GM11168 (cell line): ENCODE measurements around the gene SUGCT.

ENCODE experiments used
- in situ Hi-C: fragments of 300-500 bp; cut with MboI; formaldehyde crosslinking; loops from one replicate; pipeline ENCODE4 v1.12.0; 2022; ENCODE audit warnings: low sequenced_read_pairs; ENCODE audit not compliant: unreplicated experiment

The SUGCT gene

DNA sequence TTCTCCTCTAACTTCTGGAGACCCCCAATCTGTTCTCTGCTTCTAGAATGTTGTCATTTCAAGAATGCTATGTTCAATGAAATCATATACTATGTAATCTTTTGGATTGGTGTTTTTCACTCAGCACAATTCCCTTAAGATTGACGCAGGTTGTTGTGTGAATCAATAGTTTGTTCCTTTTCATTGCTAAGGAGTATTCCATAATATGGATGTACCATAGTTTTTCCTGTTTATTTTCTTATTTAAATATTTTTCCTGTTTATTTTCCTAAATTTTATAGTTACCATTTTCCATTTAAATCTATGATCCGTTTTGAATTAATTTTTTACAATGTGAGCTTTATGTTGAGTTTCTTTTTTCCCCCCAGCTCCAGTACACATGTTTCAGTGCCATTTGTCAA, 604.5 kb downstream of the SUGCT start:
- in situ Hi-C loops, result no loop called here

GRCh38 chr7:40742270-40742669, 607.5 kb downstream of the SUGCT start:
- in situ Hi-C loops, result no loop called here

DNA sequence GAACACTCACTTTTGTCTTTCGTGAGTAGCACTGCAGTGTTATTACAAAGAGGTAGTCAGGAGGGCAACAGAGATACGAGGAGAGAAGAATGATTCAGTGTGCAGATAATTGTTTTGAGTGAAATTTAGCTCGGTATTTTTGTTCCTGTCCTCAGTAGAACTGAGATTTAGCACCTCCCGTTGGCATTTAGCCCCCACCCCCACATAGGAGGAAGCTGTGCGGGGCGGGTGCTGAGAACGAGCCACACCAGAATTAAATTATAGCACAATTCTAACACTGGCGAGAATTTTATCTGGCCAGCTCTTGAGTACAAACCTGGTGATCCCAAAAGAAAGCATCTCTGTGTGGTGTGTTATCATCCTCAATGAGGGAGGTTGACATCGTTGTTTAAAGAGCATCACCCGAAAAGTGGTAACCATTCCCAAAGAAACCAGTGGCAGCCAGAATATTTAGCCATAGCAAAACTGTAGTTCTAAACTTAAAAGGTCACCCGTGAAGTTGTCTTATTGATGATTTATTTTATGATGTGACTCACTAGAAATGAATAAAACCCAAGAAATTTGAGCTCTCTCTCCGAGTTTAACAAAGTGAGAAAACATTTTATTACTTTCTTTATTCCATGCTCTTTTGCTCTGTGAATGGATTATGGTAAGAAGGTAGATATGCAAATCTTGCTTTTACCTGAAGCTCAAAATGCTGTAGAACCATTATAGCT, 612.2 kb downstream of the SUGCT start:
- in situ Hi-C loops, result no loop called here

GRCh38 chr7:40747856-40748255, 613.1 kb downstream of the SUGCT start:
- in situ Hi-C loops, result no loop called here

DNA sequence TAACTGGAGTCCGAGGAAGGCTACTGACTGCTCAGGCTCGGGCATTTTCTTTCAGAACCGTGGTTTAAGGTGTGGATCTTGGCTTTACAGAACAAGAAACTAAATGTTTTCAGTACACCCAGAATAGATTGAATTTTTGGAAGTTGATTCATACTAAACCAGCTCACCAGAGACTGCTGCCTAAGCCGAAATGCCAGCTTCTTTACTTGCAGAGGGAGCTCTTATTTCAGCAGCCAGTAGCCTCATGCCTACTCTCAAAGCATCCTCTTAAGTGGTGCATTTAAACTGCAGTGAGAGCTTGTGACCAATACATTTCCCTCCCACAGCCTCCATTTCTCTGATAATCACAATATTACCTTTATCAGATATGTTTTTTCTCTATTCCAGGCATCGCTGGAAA, 615.1 kb downstream of the SUGCT start:
- in situ Hi-C loops, result no loop called here

DNA sequence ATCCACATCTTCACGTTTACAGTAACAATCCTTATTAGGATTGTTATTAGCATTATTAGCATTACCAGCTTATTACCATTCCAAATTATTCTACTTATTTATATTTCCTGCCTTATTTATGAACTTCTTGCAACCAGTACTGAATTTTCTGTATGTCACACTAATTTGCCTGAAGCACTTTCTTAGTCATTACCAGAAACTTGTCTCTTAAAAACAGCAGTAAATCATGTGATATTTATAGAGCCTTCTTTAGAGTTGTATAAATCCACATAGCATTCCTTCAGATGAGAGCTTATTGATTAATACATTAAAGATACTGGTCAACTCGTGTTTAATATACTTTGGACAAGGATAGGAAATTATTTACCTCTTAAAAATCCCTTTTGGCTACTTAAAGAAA, 618.6 kb downstream of the SUGCT start:
- in situ Hi-C loops, result no loop called here

GRCh38 chr7:40755438-40755837, 620.6 kb downstream of the SUGCT start:
- in situ Hi-C loops, result no loop called here

GRCh38 chr7:40757109-40757508, 622.3 kb downstream of the SUGCT start:
- in situ Hi-C loops, result no loop called here

DNA sequence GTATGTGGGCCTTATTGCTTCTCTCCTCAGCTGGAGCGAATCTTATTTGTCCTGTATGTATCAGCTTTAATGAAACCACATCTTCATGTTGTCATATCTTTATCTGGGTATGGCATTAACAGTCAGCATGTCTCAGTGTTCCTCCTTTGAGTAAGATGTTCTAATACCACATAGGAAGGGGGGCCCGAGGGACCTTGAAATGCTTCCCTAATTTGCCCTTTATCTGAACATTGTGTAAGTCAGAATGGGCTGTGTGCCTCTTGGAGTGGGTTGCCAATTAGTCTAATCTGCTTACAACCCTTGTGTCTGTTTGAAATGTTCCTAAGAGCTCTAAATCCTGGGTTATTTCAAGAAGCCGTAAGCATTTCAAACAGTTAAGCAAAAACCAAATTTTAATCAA, 623.8 kb downstream of the SUGCT start:
- in situ Hi-C loops, result no loop called here

- in situ Hi-C loops, result no loop called here
Measured at GRCh38 chr7:40760293-40760964, 625.6 kb downstream of the SUGCT start.

- in situ Hi-C loops, result no loop called here
Measured at GRCh38 chr7:40760987-40761386, 626.2 kb downstream of the SUGCT start.

DNA sequence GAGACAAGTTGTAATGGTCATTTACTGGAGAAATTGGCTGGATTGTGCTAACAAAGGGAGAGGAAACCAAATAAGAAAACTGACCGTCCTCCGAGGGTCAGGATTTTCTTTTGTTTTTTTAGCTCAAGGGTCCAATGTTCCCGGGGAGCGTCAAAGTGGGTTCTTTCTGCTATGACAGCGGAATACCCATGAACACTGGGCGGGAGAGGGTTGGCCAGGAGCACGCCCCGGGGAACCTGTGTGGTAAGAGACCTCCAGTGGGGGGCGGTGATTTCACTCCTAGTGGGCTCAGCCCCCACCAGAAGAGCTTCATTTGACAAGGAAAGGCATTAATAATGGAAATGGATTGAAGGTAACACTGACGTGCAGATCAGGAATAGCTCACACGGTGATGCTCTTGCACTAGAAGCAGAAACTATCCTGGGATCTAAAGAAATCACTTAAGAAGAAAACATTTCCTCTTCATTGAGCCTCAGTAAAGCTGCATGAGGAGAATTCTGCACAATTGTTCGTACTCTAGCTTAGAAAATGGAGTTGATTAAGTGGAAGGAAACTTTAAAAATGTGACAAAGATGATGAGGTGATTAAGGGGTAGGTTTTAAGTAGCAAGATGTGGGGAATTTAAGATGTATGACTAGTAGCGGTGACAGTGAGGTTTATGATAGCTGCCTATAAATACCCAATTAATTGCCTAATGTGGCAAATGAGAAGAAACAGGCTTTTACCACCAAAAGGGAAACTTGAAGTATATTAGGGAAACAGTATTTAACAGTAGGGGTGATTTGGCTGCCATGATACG, 627.2 kb downstream of the SUGCT start:
- in situ Hi-C loops, result no loop called here

DNA sequence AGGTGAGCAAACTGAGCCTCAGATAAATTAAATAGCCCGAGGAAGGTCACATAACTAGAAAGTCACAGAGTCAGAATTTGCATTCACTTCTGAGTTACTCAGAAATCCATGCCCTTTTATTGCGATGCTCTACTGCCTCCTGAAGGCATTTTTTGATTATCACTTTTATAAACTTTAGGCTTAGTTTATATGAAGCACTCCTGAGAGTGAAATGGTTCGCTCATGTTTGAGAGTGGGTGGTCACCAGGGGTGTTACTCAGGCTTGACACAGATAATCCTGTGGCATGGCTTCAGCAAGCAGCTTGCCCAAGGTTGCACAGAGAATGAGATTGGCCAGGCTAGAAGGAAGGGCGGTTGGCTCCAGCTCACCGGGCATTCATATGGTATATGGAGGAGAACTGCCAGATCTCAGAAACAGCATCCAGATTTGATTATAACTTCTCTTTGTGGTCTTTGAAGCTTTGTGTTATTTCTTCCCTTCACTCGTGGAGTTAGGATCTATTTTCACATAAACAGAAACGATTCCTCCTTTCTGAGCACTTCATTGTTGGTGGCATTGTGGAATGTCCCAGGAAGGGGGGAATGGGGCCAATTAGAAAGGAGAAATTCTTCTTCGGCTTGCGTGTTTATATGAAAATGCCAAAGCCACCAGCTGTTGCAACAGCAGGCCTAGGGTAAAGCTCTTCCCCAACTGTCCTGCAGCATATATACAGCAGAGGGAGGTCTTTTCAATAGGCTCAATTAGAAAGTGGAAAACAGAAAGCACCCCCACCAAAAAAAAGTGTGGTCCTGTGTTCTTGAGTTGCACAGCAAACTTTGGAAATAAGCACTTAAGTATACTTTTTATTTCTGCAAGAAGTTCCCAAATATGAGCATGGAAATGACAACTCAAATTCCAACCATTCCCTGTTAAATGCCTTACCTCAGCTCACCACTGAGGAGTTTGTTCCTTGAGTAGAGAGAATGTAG, 628.8 kb downstream of the SUGCT start:
- in situ Hi-C loops, result no loop called here

DNA sequence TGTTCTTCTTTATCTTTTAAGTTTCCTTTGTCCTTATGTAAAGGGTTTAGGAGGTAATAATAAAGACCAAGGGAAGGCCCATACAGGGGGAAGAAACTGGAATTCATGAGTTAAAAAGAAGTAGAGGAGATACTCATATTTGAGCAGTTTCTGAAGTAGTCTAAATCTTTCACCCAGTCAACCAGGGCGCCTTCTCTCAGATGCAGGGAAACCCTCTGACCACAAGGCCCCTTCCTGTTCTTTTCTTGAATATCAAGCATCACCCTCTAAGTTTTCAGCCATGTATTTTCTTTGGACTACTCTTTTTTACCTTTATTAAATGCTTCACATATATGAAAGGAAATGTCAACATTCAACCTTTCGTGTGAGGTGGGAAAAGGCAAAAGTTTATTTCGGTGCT, 630.8 kb downstream of the SUGCT start:
- in situ Hi-C loops, result no loop called here

GRCh38 chr7:40772096-40772495, 637.3 kb downstream of the SUGCT start:
- in situ Hi-C loops, result no loop called here

- in situ Hi-C loops, result no loop called here
Measured at GRCh38 chr7:40773656-40774055, 638.9 kb downstream of the SUGCT start.

DNA sequence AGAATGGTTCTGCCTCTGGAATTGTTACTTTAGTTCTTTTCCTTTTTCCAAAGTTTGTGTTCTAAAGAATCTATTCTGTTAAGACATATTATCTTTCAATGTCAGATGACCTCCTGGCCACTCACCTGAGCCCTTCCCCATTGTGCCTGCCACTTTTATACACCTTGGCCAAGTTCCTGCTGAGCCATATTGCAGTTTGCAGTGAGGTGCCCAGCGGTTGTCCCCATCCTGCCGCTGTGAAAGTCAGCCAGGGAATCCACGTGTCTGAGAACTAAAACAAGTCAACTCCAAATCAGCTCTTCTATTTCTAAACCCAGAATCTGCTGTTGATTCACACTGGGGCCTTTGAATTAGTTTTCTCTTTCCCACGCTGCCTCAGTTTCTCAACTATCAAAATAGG, 641.1 kb downstream of the SUGCT start:
- in situ Hi-C loops, result no loop called here

- in situ Hi-C loops, result no loop called here
Measured at GRCh38 chr7:40777730-40778312, 643.0 kb downstream of the SUGCT start.

- in situ Hi-C loops, result no loop called here
Measured at GRCh38 chr7:40780460-40780859, 645.7 kb downstream of the SUGCT start.

GRCh38 chr7:40782836-40783235, 648.0 kb downstream of the SUGCT start:
- in situ Hi-C loops, result no loop called here
